Measurements from ENCODE around the gene VPS54.

VPS54 gene

DNA sequence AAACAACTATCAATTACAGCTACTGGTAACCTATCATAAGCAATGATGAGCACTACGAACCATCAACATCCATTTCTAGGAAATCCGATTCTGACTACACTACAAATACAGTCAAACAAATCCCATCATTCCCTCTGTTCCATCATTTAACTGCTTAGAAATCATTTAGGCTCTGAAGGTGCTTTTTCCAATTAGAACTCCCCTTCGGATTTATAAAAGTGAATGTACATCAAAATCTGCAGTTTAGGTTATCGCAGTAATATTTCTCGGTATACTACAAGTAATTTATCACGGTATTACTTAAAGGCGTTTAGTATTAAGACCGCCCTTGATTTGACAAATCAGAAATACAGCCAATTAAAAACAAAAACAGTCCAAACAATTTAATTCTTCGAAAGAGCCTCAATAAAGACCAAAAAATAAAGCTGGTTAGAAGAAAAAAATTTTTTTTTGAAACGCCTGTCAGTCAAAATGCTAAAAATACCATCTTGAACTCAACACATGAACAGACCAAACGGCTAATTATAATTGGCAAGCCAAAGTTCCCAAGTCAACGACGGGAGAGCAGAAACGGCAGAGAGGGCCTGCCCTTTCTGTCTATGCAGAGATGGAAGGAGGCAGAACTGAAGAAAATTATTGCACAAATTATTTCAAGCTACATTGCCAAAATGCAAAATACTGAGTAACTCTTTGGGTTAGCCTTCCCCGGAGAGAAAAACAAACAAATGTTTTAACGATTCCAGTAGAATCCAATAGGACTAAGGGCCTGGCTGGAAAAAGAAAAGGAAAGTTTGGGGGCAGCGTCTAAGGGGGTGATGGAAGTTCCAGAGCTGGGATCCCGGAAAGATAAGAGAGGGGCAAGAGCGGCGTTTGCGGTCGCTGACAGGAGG, 1.2 kb downstream of the VPS54 start:
- ChIA-PET CTCF (interaction anchor here (0.8 to 1.5 kb wide), 3 partner anchors 8 to 32 kb away, joined by 3 to 4 read pairs (median 4); no protein-coding TSS in a partner anchor), POLR2A (interaction anchor here (0.6 to 0.7 kb wide), 3 partner anchors 76 to 300 kb away, joined by 3 to 6 read pairs (median 5); no protein-coding TSS in a partner anchor)
- DNase-seq (ENCODE audit: extremely low spot score) = peak; percentile 25
- TF ChIP-seq, protein P1, sequence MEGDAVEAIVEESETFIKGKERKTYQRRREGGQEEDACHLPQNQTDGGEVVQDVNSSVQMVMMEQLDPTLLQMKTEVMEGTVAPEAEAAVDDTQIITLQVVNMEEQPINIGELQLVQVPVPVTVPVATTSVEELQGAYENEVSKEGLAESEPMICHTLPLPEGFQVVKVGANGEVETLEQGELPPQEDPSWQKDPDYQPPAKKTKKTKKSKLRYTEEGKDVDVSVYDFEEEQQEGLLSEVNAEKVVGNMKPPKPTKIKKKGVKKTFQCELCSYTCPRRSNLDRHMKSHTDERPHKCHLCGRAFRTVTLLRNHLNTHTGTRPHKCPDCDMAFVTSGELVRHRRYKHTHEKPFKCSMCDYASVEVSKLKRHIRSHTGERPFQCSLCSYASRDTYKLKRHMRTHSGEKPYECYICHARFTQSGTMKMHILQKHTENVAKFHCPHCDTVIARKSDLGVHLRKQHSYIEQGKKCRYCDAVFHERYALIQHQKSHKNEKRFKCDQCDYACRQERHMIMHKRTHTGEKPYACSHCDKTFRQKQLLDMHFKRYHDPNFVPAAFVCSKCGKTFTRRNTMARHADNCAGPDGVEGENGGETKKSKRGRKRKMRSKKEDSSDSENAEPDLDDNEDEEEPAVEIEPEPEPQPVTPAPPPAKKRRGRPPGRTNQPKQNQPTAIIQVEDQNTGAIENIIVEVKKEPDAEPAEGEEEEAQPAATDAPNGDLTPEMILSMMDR (IDR thresholded peaks at IDR 0.05; ENCODE audit: control extremely low read depth, extremely low read depth, low read depth, missing control alignments) = no peak

DNA sequence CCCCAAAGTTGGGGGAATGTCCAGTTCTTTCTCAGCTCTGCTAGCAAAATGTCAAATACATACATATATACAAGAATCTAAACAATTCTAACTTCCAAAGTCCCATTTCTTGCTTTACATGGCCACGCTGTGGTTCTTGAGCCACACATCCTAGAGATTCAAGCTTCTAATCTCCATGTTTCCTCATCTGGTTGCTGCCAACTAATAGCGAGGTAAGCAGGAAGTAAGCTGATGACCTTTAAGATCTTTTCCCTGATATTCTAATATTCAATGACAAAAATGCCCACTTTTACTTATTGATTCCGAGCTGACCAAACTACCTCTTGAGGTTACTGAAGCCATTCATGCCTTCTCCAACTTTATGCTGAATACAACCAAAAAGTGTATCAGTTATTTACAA, 3.3 kb downstream of the VPS54 start:
- DNase-seq (ENCODE audit: extremely low spot score) = no peak
- POLR2A ChIA-PET = no interaction called here
- TF ChIP-seq, protein P1 (IDR thresholded peaks at IDR 0.05; ENCODE audit: control extremely low read depth, extremely low read depth, low read depth, missing control alignments) = no peak
- CTCF ChIA-PET = interaction anchor here (0.6 to 1.5 kb wide), 3 partner anchors 8 to 35 kb away, joined by 3 to 6 read pairs (median 3); no protein-coding TSS in a partner anchor

DNA sequence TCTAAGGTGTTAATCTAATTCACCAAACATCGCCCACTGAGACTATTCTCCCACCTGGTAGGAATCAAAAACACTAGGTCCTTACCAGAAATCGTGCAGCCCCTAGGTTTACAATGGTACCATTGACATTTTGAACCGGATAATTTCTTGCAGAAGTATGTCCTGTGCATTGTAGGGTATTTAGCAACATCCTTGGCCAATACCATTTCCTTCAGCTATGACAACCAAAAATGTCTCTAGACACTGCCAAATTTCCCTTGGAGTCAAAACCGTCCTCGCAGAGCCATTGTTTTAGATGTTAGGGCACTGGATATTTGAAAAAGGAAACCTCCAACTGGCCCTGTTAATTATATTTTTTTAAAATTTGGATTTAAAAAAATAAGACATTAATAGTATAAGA, 3.8 kb downstream of the VPS54 start:
- ChIA-PET CTCF (interaction anchor here (0.8 to 1.5 kb wide), 2 partner anchors 9 to 35 kb away, joined by 3 to 6 read pairs; no protein-coding TSS in a partner anchor), POLR2A (no interaction called here)
- TF ChIP-seq, protein P1 (IDR thresholded peaks at IDR 0.05; ENCODE audit: control extremely low read depth, extremely low read depth, low read depth, missing control alignments) = no peak
- no peak for DNase-seq (ENCODE audit: extremely low spot score)

DNA sequence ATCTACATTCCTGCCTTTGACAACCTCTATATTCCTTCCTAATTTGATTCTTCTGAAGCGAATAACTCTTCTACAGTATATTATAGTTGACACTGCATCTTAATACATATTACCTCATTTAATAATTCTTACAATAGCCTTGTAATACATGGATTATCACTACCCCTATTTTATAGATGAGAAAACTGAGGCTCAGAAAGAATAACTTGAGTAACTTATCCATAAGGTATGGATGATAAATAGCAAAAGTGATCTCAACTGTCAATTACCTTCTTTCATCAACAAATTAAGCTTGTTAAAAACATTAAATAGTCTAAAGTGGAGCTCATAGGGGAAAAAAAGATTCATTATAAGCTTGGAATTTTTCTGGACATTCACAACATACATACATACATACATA, 4.6 kb downstream of the VPS54 start:
- TF ChIP-seq, protein P1 (IDR thresholded peaks at IDR 0.05; ENCODE audit: control extremely low read depth, extremely low read depth, low read depth, missing control alignments) = no peak
- ChIA-PET POLR2A (no interaction called here), CTCF (interaction anchor here (1.5 kb wide), 1 partner anchor 10 kb away, joined by 6 read pairs; no protein-coding TSS in a partner anchor)
- DNase-seq (ENCODE audit: extremely low spot score) = no peak

DNA sequence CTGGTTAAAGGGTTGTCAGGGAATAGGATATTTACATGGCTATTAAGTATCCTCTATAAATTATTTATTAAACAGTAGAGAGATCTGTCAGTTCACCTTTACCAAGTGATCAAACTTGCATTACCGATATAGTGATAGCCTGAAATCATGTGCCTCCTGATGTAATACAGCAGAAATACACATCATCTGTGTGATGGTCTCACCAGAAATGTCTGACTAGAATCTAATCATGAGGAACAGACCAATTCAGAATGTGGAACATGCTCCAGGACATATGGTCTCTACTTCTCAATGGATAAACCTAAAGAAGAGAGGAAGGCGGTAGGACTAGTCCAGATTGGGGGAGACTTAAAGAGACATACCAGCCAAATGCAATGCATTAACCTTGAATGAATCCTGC, 6.2 kb downstream of the VPS54 start:
- TF ChIP-seq, protein P1 (IDR thresholded peaks at IDR 0.05; ENCODE audit: control extremely low read depth, extremely low read depth, low read depth, missing control alignments) = no peak
- CTCF ChIA-PET = no interaction called here
- DNase-seq (ENCODE audit: extremely low spot score) = no peak
- POLR2A ChIA-PET = no interaction called here

DNA sequence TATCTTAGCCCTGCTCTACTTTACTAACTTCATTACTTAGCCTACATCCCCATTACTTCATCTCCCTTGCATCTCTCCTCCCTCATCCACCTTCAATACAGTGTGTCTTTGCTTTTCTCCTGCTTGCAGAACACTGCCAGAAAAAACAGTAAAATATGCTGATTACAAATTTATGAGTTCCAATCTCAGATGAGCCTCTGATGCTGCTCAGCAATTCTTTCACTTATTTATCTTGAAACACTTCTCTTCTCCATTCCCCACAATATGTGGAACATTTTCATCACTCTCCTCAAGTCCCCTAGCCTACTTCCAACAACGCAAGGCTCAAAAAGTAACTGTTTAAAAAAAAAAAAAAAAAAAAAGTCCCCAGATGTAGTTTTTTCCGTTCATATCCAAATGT, 7.1 kb downstream of the VPS54 start:
- ChIA-PET CTCF (no interaction called here), POLR2A (interaction anchor here (0.6 kb wide), 1 partner anchor 148 kb away, joined by 5 read pairs; no protein-coding TSS in a partner anchor)
- no peak for DNase-seq (ENCODE audit: extremely low spot score)
- TF ChIP-seq, protein P1 (IDR thresholded peaks at IDR 0.05; ENCODE audit: control extremely low read depth, extremely low read depth, low read depth, missing control alignments) = no peak

Measured in GM10248 (cell line).